C4-2B (cell line): ENCODE data around the gene GEMIN5.

Experiments
- H3K27ac ChIP-seq: fragments of 450-650 bp; 2 replicates; pipeline ENCODE4 v1.5.1; 2017
- CTCF ChIP-seq: fragments of 450-650 bp; conservative IDR thresholded peaks from 2 replicates; pipeline ENCODE4 v1.5.1; 2017; ENCODE audit warnings: mild to moderate bottlenecking
- ZFX ChIP-seq: fragments of 450-650 bp; IDR thresholded peaks from 2 replicates; pipeline ENCODE4 v1.6.1; 2017

GEMIN5 gene

GRCh38 chr5:154850255-154851062 is 87.6 kb downstream of the GEMIN5 start, which contains the start of gene FAXDC2:
Gene FAXDC2, minus strand, starts transcription at chr5:154850603. Its CDS starts 12,425 bp downstream, at chr5:154838178.
- TF ChIP-seq ZFX = no peak
- no peak for TF ChIP-seq CTCF
- H3K27ac ChIP-seq = no peak within 1 kb of the TSS

GRCh38 chr5:154849791-154850201 is 88.2 kb downstream of the GEMIN5 start:
- no peak for TF ChIP-seq ZFX
- H3K27ac ChIP-seq = no peak overlapping the region

GRCh38 chr5:154849264-154849785 is 88.7 kb downstream of the GEMIN5 start:
- no peak for TF ChIP-seq ZFX
- TF ChIP-seq CTCF = no peak
- no peak overlapping the region for H3K27ac ChIP-seq

GRCh38 chr5:154844809-154845208 is 93.2 kb downstream of the GEMIN5 start:
- H3K27ac ChIP-seq = peak overlapping the region; percentile 62; the same call in 1 of the 2 replicates
- TF ChIP-seq ZFX = no peak
- no peak for TF ChIP-seq CTCF

- peak overlapping the region; percentile 58 for H3K27ac ChIP-seq
- no peak for TF ChIP-seq CTCF
- no peak for TF ChIP-seq ZFX
These were observed 95.1 kb downstream of the GEMIN5 start for GRCh38 chr5:154842689-154843530.

GRCh38 chr5:154841273-154841661 is 96.7 kb downstream of the GEMIN5 start:
- TF ChIP-seq ZFX (no peak), CTCF (no peak)
- H3K27ac ChIP-seq = peak overlapping the region; percentile 4; the same call in 1 of the 2 replicates

- peak overlapping the region; percentile 4; the same call in 1 of the 2 replicates for H3K27ac ChIP-seq
- no peak for TF ChIP-seq ZFX
- TF ChIP-seq CTCF = no peak
These were observed 97.4 kb downstream of the GEMIN5 start for GRCh38 chr5:154840435-154841272.
